HepG2 (cell line): ENCODE measurements around the gene ATP2B2. TPM values are rescaled to one million over a fixed set of nuclear protein-coding genes. Genes with fewer than 3 reads are reported as not detected.
A peak's percentile ranks its signal among the peaks of the same experiment; 100 is the strongest.

Experiments used
- HCFC1 ChIP-seq: fragments of 150-350 bp; IDR thresholded peaks from 2 replicates; pipeline ENCODE4 v1.6.1; 2014; ENCODE audit warnings: low read depth, low read length
- HDAC6 ChIP-seq: fragments of 200-600 bp; sonication (generic); IDR thresholded peaks from 2 replicates; pipeline ENCODE4 v1.7.0; 2017; ENCODE audit warnings: mild to moderate bottlenecking, antibody characterized with exemption, low read length, low read depth
- HOXA7 ChIP-seq: sonication (generic); formaldehyde crosslinking; IDR thresholded peaks from 2 replicates; pipeline ENCODE4 v1.8.1; 2022; ENCODE audit warnings: mild to moderate bottlenecking, missing genetic modification reagents, moderate library complexity
- IKZF1 ChIP-seq: fragments of 450-650 bp; IDR thresholded peaks from 2 replicates; pipeline ENCODE4 v1.7.1; 2016
- MLX ChIP-seq: IDR thresholded peaks from 2 replicates; pipeline ENCODE4 v1.6.1; 2016
- MTERF4 ChIP-seq: sonication (generic); formaldehyde crosslinking; IDR thresholded peaks from 2 replicates; pipeline ENCODE4 v1.8.0; 2023; ENCODE audit warnings: mild to moderate bottlenecking, missing genetic modification reagents
- NFE2L1 ChIP-seq: sonication (generic); formaldehyde crosslinking; IDR thresholded peaks from 2 replicates; pipeline ENCODE4 v1.4.0; 2020; ENCODE audit warnings: missing genetic modification reagents, mild to moderate bottlenecking, borderline replicate concordance
- NFKB2 ChIP-seq: sonication (generic); formaldehyde crosslinking; IDR thresholded peaks from 2 replicates; pipeline ENCODE4 v1.4.0; 2020; ENCODE audit warnings: missing genetic modification reagents, borderline replicate concordance
- PHB2 ChIP-seq: fragments of 450-650 bp; IDR thresholded peaks from 2 replicates; pipeline ENCODE4 v1.6.1; 2018; ENCODE audit not compliant: partially characterized antibody
- RCOR2 ChIP-seq: IDR thresholded peaks from 2 replicates; pipeline ENCODE4 v1.6.1; 2016; ENCODE audit warnings: missing biosample characterization, missing genetic modification reagents
- TEF ChIP-seq: sonication (generic); formaldehyde crosslinking; IDR thresholded peaks from 2 replicates; pipeline ENCODE4 v1.5.0; 2020; ENCODE audit warnings: missing genetic modification reagents
- TRIM24 ChIP-seq: sonication (generic); formaldehyde crosslinking; IDR thresholded peaks from 2 replicates; pipeline ENCODE4 v1.8.0; 2022; ENCODE audit warnings: mild to moderate bottlenecking, missing genetic modification reagents
- YEATS4 ChIP-seq: sonication (generic); formaldehyde crosslinking; IDR thresholded peaks from 2 replicates; pipeline ENCODE4 v1.4.0; 2020; ENCODE audit warnings: missing genetic modification reagents, borderline replicate concordance
- ZNF326 ChIP-seq: sonication (generic); formaldehyde crosslinking; IDR thresholded peaks from 2 replicates; pipeline ENCODE4 v1.4.0; 2020; ENCODE audit warnings: missing genetic modification reagents, borderline replicate concordance
- ZNF432 ChIP-seq: sonication (generic); formaldehyde crosslinking; IDR thresholded peaks from 2 replicates; pipeline ENCODE4 v1.5.0; 2020; ENCODE audit warnings: missing genetic modification reagents, mild to moderate bottlenecking, borderline replicate concordance
- ZNF646 ChIP-seq: sonication (generic); formaldehyde crosslinking; IDR thresholded peaks from 2 replicates; pipeline ENCODE4 v1.9.0; 2021; ENCODE audit warnings: mild to moderate bottlenecking, missing genetic modification reagents
- ZNF776 ChIP-seq: sonication (generic); formaldehyde crosslinking; IDR thresholded peaks from 2 replicates; pipeline ENCODE4 v1.4.0; 2020; ENCODE audit warnings: mild to moderate bottlenecking, missing genetic modification reagents
- ZNF879 ChIP-seq: sonication (generic); formaldehyde crosslinking; IDR thresholded peaks from 2 replicates; pipeline ENCODE4 v1.8.1; 2023; ENCODE audit warnings: missing genetic modification reagents
- ZSCAN20 ChIP-seq: sonication (generic); formaldehyde crosslinking; IDR thresholded peaks from 2 replicates; pipeline ENCODE4 v1.4.0; 2020; ENCODE audit warnings: missing genetic modification reagents, mild to moderate bottlenecking, borderline replicate concordance
- polyA plus RNA-seq, 8 experiments: library from polyadenylated mRNA; depleted of rRNA in 3 of 8; stranded (reverse) in 7 of 8; unstranded in 1 of 8; fragments of >200 nt; fragmentation: Illumina TruSeq in 4 of 8; extraction: Trizol in 4 of 8; gene quantifications; 2 replicates each; pipeline versions ENCODE4 v1.2.1 to v1.2.3, GENCODE V29; 2011 to 2016; ENCODE audit warnings: low read depth in 4 of 8, missing spikeins in 1 of 8, mixed read lengths in 1 of 8; ENCODE audit not compliant: insufficient read depth in 1 of 8
- total RNA-seq, 5 experiments: library from RNA; depleted of rRNA; stranded (reverse); fragments of >200 nt; fragmentation: Illumina TruSeq; extraction: Trizol; gene quantifications; 2 replicates each; pipeline ENCODE4 v1.2.3, GENCODE V29; 2016; ENCODE audit warnings: low read depth in 1 of 5

ATP2B2 gene
- total and polyA plus RNA-seq, 2 of the 13 experiments (the other 11 are each of a cell fraction or from before 2014, with no cell fraction given): 1.5 to 2.3 TPM

- TF ChIP-seq ZNF646 (peak; percentile 42; the same call in 1 of the 2 replicates), HOXA7 (CRISPR knock-in tag) (no peak), NFKB2 (CRISPR knock-in tag) (0 out of 2 replicates have a peak, but pooled peaks have one; percentile 15), RCOR2 (CRISPR knock-in tag) (peak; percentile 88), MLX (CRISPR knock-in tag) (peak; percentile 80; the same call in 1 of the 2 replicates), ZNF326 (CRISPR knock-in tag) (no peak), TEF (CRISPR knock-in tag) (no peak), ZNF432 (CRISPR knock-in tag) (peak; percentile 84; the same call in 1 of the 2 replicates), PHB2 (no peak), MTERF4 (no peak), TRIM24 (CRISPR knock-in tag) (peak; percentile 98), IKZF1 (no peak), HCFC1 (no peak), YEATS4 (peak; percentile 73; the same call in 1 of the 2 replicates), ZNF776 (CRISPR knock-in tag) (no peak), ZSCAN20 (CRISPR knock-in tag) (no peak), HDAC6 (no peak), ZNF879 (CRISPR knock-in tag) (peak; percentile 78; the same call in 1 of the 2 replicates), NFE2L1 (CRISPR knock-in tag) (no peak)
These were observed 3.4 kb upstream of the ATP2B2 start (continued) for GRCh38 chr3:10508619-10509260.
